Calu3 (cell line): ENCODE data around the gene CRELD2. TPM values are rescaled to one million over a fixed set of nuclear protein-coding genes. Genes with fewer than 3 reads are reported as not detected.

ENCODE experiments used
- Bru-seq: library from RNA; stranded (reverse); fragments of 400-500 nt; gene quantifications from one replicate; lab custom pipeline; 2021; lab: Mats Ljungman, UMichigan
- BruChase-seq, 2 experiments: library from RNA; stranded (reverse); fragments of 400-500 nt; gene quantifications; one replicate each; lab custom pipeline; 2021; lab: Mats Ljungman, UMichigan
- BruUV-seq: library from RNA; stranded (reverse); fragments of 400-500 nt; replicated peaks from 2 replicates; lab custom pipeline; 2021; lab: Mats Ljungman, UMichigan
- CTCF ChIA-PET: fragments of 300-600 bp; sonication (Branson Sonifier 250); formaldehyde crosslinking; loops from one replicate; lab custom pipeline; 2022; ENCODE audit warnings: antibody characterized with exemption; lab: Charles Lee
- DNase-seq: peaks from one replicate; pipeline ENCODE4 v3.0.0; 2022
- H3K27ac Mint-ChIP-seq: one replicate; pipeline ENCODE4 v1.8.0; 2022; ENCODE audit warnings: mixed read lengths; ENCODE audit not compliant: unreplicated experiment
- H3K27me3 Mint-ChIP-seq: one replicate; pipeline ENCODE4 v1.8.0; 2022; ENCODE audit warnings: mixed read lengths; ENCODE audit not compliant: unreplicated experiment
- H3K36me3 Mint-ChIP-seq: one replicate; pipeline ENCODE4 v1.8.0; 2022; ENCODE audit warnings: mild to moderate bottlenecking, moderate library complexity, mixed read lengths; ENCODE audit not compliant: insufficient read depth, unreplicated experiment
- H3K4me1 Mint-ChIP-seq: one replicate; pipeline ENCODE4 v1.8.0; 2022; ENCODE audit warnings: mild to moderate bottlenecking, low read depth, mixed read lengths; ENCODE audit not compliant: unreplicated experiment
- H3K4me3 Mint-ChIP-seq: one replicate; pipeline ENCODE4 v1.8.0; 2022; ENCODE audit warnings: mild to moderate bottlenecking, low read depth, moderate library complexity, mixed read lengths; ENCODE audit not compliant: unreplicated experiment
- H3K9me3 Mint-ChIP-seq: one replicate; pipeline ENCODE4 v1.8.0; 2022; ENCODE audit warnings: low read depth, mixed read lengths; ENCODE audit not compliant: unreplicated experiment
- CTCF ChIP-seq: fragments of 200-600 bp; IDR thresholded peaks from one replicate; pipeline ENCODE4 v1.8.0; 2022; ENCODE audit warnings: antibody characterized with exemption; ENCODE audit not compliant: unreplicated experiment
- intact Hi-C: fragments of 100-400 bp; cut with micrococcal nuclease; formaldehyde crosslinking; loops from one replicate; pipeline ENCODE4 v1.10.0; 2022; ENCODE audit not compliant: unreplicated experiment
- long read RNA-seq: library from polyadenylated mRNA; stranded (forward); transcript quantifications from one replicate; pipeline ENCODE4 v2.0.0, GENCODE V29; 2022
- total RNA-seq: library from RNA; stranded (reverse); gene quantifications from 2 replicates; pipeline ENCODE4 v1.2.3, GENCODE V29; 2022

Gene CRELD2
- total RNA-seq (57.8 and 64.6 TPM in 2 replicates), Bru-seq, nascent RNA (percentile 52 among the genes with signal in this experiment), BruChase-seq, experiment 1, labeled RNA remaining after a 6-hour chase (percentile 60 among the genes with signal in this experiment), BruChase-seq, experiment 2, labeled RNA remaining after a 2-hour chase (percentile 64 among the genes with signal in this experiment)
- long read RNA-seq, transcript CRELD2-201 (10 exons, 1,357 nt) = major isoform, 133 of 176 reads
- long read RNA-seq, partial matches to known transcripts = 7 of 176 reads
- long read RNA-seq, other reads (novel, unspliced or antisense) = 31 of 176 reads

DNA sequence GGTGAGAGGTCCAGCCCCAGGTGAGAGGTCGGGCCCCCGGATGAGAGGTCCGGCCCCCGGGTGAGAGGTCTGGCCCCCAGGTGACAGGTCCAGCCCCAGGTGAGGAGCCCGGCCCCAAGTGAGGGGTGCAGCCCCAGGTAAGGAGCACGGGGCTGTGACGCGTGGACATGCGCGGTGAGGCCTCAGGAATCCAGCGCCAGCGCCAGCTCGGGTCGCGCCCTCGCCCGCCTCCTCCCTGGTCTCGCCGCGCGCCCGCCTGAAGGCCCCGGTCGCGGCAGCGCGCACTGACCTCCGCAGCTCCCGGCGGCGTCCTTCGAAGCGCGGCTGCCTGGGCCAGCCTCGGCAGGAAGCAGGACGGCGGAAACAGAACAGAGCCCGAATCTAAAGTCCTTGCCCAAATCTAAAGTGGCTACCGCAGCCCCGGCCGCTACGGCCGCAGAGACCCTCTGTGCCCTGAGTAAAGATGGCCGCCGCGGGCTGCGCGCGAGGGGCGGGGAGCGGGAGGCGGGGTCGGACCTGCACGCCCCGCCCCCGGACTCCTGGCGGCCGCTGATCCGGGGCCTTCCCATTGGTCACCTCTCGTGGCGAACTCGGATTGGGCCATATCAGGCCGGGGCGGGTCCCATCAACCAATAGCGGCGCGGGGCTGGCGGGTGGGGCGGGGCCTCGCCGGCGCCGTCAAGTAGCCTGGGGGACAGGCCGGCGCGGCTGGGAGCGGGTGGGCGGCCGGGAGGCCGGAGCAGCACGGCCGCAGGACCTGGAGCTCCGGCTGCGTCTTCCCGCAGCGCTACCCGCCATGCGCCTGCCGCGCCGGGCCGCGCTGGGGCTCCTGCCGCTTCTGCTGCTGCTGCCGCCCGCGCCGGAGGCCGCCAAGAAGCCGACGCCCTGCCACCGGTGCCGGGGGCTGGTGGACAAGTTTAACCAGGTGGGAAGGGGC, at the start of gene CRELD2, which contains the start of gene ALG12:
CRELD2 (plus strand) TSS at position 661 of the 937 bp plus-strand sequence; CDS start at position 797, 136 bp downstream.
ALG12 (minus strand) TSS at position 465 of the 937 bp plus-strand sequence. CDS start 4,673 bp downstream, outside the sequence.
- Mint-ChIP-seq H3K9me3 (no peaks in the 10 kb centered on the region), H3K4me1 (no peaks in the 10 kb centered on the region), H3K27me3 (no peaks in the 10 kb centered on the region), H3K27ac (peak within 1 kb of the TSS; percentile 74), H3K4me3 (peak within 1 kb of the TSS; percentile 85), H3K36me3 (peaks cover 40% of the 10 kb centered on the region)
- BruUV-seq = no TSS peak
- no peak for TF ChIP-seq CTCF
- peak; percentile 97 for DNase-seq
- CTCF ChIA-PET = interaction anchor here (0.9 to 1.3 kb wide), 2 partner anchors 35 to 103 kb away, joined by 3 to 4 read pairs; no protein-coding TSS in a partner anchor
- intact Hi-C loops = loop anchor here (5.0 to 10.0 kb wide), 2 partner anchors 131 to 153 kb away; no protein-coding TSS in a partner anchor

GRCh38 chr22:49869086-49869830, 49.2 kb upstream of the CRELD2 start:
- Mint-ChIP-seq H3K27ac (peak overlapping the region; percentile 27), H3K4me1 (no peaks in the 10 kb centered on the region), H3K36me3 (peaks cover 42% of the 10 kb centered on the region), H3K27me3 (no peaks in the 10 kb centered on the region), H3K9me3 (peaks cover 21% of the 10 kb centered on the region), H3K4me3 (no peak overlapping the region)
- CTCF ChIA-PET = no interaction called here
- no peak for TF ChIP-seq CTCF
- no TSS peak for BruUV-seq
- intact Hi-C loops = no loop called here
- no peak for DNase-seq

GRCh38 chr22:49869845-49870712, 48.4 kb upstream of the CRELD2 start:
- BruUV-seq = no TSS peak
- H3K4me3 Mint-ChIP-seq = no peak overlapping the region
- no peak overlapping the region for H3K27ac Mint-ChIP-seq
- no peaks in the 10 kb centered on the region for H3K4me1 Mint-ChIP-seq
- TF ChIP-seq CTCF = no peak
- no peaks in the 10 kb centered on the region for H3K27me3 Mint-ChIP-seq
- intact Hi-C loops = no loop called here
- H3K36me3 Mint-ChIP-seq = peaks cover 42% of the 10 kb centered on the region
- no peak for DNase-seq
- CTCF ChIA-PET = no interaction called here
- H3K9me3 Mint-ChIP-seq = peaks cover 21% of the 10 kb centered on the region
